GM12891 (cell line): ENCODE data around the gene REC8.
A peak's percentile ranks its signal among the peaks of the same experiment; 100 is the strongest.

ENCODE experiments used
- POLR2A ChIP-seq: IDR thresholded peaks from 2 replicates; pipeline ENCODE4 v1.6.1; 2011; ENCODE audit warnings: low read depth, low read length, control low read depth
- SPI1 ChIP-seq: IDR thresholded peaks from 2 replicates; pipeline ENCODE4 v1.6.1; 2011; ENCODE audit warnings: low read depth, low read length, control low read depth

GRCh38 chr14:24146453-24146977 lies 25.4 kb upstream of the REC8 start, which contains the start of gene PSME2:
- TF ChIP-seq POLR2A, result peak; percentile 78
- TF ChIP-seq SPI1, result no peak
